GM21723 (cell line): ENCODE data around the gene LDB3.

Source experiments
- ATAC-seq: cut with Tn5 transposase; IDR thresholded peaks from one replicate; pipeline ENCODE4 v1.9.1; 2021; ENCODE audit warnings: mild to moderate bottlenecking, moderate library complexity; ENCODE audit not compliant: unreplicated experiment

LDB3 gene

GRCh38 chr10:86650151-86650550 lies 18.2 kb upstream of the LDB3 start:
- no peak for ATAC-seq

DNA sequence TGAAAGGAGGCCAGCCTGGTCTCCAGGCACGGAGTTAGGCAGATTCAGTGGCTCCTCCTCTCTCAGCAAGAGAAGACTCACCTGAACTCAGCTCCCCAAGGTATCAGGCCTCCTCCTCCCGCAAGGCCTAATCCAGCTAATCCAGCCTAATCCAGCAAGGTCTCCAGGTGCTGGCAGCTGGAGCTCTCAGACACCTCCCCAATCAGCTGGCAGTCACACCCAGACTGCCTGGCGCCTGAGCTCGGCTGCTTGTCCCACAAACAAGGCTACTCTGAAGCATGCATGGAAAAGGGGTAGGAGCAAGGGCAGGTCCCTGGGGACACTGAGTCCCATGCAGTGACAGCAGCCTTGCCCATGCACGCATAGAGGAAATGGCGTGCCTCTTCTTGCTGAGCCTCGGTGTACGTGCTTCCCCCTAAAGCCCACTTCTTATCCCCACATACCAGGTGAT lies 17.3 kb upstream of the LDB3 start:
- no peak for ATAC-seq

DNA sequence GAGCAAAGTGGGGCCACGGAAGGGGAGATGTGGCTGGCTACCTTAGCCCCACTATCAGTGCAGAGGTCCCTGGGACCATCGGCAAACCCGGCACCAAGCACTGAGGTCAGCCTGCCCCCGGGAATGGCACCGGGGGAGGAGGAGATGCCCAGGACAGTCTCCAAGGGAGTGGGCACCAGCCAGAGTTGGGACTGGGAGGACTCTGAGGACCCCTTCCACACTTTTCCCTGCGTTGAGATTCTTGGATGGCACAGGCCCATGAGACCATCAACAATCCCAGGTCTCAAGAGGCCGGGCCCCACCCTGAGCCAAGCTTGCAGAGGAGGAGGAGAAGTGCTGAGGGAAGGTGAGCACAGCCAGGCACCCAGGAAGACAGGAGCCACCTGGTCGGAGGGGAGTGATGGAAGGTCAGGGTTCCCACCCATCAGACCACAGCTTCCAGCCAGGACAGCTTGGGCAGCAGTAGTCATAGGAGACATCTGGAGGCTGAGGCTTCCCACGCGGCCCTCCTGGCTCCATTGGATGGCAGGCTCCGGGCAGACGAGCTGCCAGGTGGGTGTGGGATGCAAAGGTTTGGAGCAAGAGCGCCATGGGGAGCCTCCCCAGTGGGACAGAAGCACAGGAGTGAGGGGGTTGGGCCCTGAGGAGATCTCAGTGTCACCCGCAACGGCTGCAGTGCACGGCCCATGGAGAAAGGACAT lies 16.5 kb upstream of the LDB3 start:
- no peak for ATAC-seq

- no peak for ATAC-seq
These were observed 15.7 kb upstream of the LDB3 start for GRCh38 chr10:86652361-86653202.

GRCh38 chr10:86653379-86653778 lies 14.9 kb upstream of the LDB3 start:
- no peak for ATAC-seq

DNA sequence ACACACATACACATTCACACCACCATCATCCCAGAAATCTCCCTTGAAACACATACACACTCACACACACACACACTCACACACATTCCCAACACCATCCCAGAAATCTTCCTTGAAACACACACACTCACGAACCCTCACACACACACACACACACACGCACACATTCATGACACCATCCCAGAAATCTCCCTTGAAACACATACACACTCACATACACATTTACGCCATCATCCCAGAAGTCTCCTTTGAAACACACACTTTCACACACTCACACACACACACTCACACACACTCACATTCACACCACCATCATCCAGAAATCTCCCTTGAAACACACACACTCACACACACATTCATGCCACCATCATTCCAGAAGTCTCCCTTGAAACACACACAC lies 14.3 kb upstream of the LDB3 start:
- ATAC-seq, result no peak

DNA sequence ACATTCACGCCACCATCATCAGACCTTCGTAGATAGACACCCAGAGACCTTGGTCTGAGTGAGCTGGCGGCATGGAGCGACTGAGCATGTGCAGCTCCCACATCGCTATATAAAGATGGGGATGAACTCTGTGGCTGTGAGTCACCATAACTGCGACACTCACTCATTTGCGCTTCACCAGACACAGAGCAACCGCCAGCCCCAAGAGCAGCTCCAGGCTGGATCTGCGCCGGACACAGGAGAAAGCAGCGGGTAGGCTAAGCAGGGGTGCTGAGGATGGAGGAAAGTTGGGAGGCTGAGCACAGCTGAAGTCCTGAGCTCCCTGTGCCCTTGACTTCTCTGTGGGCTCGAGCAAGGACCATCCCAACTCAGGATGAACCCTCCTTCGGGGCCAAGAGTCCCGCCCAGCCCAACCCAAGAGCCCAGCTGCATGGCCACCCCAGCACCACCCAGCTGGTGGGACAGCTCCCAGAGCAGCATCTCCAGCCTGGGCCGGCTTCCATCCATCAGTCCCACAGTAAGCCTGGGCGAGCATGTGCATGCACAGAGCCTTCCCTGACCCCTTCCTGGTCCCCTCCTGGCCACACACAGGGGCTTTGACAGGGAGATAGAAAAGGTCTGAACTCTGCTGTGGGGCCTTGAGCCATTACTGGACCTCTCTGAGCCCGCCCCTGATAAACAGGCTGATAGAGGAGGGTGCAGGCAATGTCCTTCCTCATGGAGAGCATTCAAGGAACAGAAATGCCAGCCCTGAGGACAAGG lies 13.7 kb upstream of the LDB3 start, which contains the start of gene OPN4:
OPN4 (plus strand) TSS at position 137 of the 762 bp plus-strand sequence; CDS start at position 374, 237 bp downstream.
- no peak for ATAC-seq

GRCh38 chr10:86655173-86655540 lies 13.2 kb upstream of the LDB3 start:
- ATAC-seq, result no peak

- ATAC-seq, result no peak
These were observed 12.7 kb upstream of the LDB3 start for GRCh38 chr10:86655596-86655995.

DNA sequence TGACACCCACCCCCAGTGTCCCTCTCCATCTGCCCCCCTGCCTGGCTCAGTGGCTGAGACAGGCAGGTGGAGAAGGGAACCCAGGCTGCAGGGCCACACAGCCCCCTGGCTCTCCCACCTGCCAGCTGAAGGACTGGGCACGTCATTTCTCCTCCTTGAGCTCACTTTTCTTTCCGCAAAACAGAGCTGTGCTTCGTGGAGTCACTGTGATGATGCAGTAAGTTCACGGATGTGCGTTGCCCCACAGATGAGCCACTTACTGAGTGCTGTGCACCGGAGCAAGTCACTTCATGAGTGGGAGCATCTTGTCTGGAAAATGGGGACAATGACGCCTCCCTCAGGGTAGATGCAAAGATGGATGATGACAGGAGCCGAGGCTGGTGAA lies 11.3 kb upstream of the LDB3 start:
- ATAC-seq, result no peak

GRCh38 chr10:86657396-86658011 lies 10.8 kb upstream of the LDB3 start:
- no peak for ATAC-seq

- ATAC-seq, result no peak
These were observed 10.0 kb upstream of the LDB3 start for GRCh38 chr10:86658261-86658741.

DNA sequence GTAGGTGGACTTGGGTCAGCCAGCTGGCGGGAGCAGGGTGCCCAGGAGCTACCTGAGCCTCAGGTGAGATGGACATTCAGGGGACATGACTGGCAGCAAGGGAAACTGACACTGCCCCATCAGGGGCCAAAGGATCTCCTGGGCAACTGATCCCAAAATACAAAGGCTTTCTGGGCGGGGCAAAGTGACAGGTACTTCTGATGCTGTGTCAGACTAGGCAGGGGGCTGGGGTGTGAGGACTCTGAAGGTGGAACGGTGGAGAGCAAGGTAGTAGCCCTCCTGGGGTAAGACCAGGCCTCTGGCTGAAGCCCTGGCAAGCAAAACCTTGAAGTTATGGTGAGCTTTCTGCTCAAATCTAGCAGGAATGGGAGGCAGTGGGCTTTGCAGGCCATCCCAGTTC lies 9.6 kb upstream of the LDB3 start:
- ATAC-seq, result no peak

- ATAC-seq, result no peak
These were observed 9.1 kb upstream of the LDB3 start for GRCh38 chr10:86659161-86659691.

DNA sequence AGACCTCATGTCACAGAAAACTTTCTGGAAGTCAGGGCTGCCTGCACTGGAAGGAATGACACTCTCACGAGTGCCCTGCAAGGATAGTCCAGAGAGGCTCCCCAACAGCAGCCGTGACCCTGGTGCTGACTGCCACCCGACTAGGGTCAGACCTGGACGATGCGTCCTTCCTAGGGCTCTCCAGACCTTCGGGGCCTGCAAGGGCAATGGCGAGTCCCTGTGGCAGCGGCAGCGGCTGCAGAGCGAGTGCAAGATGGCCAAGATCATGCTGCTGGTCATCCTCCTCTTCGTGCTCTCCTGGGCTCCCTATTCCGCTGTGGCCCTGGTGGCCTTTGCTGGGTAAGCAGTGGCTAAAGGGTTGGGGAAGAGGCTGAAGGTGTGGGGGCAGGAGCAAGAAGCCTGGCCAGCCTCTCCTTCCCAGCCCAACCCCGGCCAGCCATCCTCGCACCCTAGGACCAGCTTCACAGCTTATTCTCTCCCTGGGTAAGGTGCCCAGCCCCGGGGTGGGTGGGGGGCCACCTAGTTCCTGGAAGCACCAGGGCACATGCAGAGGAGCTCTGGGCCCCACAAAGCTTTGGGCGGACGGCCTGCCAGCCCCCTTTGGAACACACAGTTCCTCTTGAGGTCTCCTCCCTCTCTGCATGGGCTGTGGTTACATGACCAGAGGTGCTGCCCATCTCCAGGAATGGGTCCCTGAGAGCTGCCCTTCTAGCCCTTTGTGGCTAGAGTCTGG lies 8.4 kb upstream of the LDB3 start:
- no peak for ATAC-seq

DNA sequence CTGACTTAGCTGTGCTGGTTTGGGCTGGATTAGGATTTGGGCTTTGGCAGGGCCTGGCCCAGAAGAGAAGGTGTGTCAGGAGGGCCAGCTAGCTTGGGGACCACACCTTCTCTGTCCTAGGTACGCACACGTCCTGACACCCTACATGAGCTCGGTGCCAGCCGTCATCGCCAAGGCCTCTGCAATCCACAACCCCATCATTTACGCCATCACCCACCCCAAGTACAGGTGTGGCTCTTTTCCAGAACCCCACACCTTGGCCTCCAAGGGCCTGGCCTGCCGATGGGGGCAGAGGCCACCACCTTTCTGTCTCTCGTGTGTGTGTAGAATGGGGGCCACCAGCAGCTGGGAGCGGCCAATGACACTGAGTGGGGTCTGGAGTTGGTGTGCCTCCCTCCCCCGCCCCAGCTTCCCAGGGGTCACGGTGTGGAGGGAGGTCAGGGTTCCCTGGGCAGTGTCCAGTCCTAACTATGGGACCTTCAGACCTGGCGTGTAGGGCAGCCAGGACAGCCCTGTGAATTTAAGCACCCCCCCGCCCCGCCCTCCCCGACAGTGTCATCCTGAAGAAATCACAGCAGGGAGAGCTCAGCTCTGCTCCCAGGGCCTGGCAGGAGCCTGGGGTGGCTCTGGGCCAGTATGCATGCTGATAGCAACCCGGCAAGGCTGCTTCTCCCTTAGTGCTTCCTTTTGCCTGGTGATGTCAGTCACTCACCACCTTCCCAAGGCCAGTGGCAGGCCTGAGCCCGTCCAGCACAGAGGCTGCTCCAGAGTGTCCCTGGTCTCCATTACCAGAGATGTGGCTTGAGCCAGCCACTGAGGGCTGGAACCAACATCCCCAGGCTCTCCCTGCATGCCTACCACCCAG lies 6.9 kb upstream of the LDB3 start:
- no peak for ATAC-seq

GRCh38 chr10:86662186-86663045 lies 5.9 kb upstream of the LDB3 start:
- no peak for ATAC-seq

DNA sequence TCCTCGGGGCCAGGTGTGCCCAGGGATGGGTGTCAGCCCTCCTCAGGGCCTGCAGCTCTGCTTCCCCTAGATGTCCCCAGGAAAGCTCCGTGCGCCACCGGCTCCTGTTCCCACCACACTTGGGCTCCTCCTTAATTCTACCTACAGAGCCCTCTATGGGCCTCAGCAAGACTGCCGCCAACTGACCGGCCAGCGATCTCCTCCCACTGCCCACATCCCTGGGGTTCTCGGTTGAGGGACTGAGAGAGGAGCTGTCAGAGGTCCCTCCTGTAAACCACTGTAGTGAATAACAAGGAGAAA lies 5.3 kb upstream of the LDB3 start:
- ATAC-seq, result no peak
